Brain pericyte (primary cell): ENCODE data around the gene GRHL3.

ENCODE experiments used
- DNase-seq: peaks from one replicate; pipeline ENCODE4 v3.0.0-alpha.2; 2012; ENCODE audit warnings: low read depth, low spot score

The GRHL3 gene

GRCh38 chr1:24373044-24373443 lies 53.9 kb downstream of the GRHL3 start:
- no peak for DNase-seq

GRCh38 chr1:24373710-24374109 lies 54.6 kb downstream of the GRHL3 start:
- no peak for DNase-seq

DNA sequence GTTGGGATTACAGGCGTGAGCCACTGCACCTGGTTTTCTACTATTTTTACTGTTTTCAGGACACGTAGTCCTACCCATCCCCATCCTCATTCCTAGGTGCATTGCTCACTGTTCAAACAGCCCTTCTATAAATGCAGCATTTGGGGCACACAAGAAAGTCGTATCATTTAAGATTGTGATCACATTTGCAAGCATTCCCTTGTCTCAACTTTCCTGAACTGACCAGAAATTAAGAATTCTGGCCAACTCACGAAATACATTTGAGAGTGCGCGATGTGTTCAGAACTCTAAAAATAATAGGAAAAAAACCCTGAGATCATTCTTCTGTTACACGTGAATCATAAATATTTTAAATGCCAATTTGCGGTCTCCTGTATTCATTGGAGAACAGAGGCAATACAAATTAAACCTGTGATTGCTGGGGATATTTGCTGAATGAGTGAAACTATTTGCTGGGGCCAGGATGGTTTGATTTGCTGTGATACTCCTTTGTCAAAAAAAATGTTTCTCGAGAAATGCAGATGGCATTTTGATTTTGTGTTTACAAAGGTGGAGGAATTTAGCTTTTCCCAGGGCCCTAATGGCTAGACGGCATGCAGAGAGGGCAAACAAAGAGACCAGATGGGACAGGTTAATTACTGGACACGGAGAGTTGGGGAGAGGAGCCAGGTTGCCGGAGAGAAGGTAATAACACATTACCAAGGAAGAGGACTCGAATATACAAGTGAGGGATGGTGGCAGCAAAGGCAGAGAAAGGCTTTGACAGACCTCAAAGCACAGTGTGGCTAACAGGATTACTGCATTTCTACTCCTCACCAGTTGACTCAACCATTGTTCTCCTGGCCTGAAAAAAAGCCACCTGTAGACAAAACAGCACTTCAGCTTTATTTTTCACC lies 56.0 kb downstream of the GRHL3 start:
- DNase-seq = no peak

GRCh38 chr1:24379733-24380315 lies 60.7 kb downstream of the GRHL3 start:
- no peak for DNase-seq

GRCh38 chr1:24380508-24380907 lies 61.4 kb downstream of the GRHL3 start:
- no peak for DNase-seq

DNA sequence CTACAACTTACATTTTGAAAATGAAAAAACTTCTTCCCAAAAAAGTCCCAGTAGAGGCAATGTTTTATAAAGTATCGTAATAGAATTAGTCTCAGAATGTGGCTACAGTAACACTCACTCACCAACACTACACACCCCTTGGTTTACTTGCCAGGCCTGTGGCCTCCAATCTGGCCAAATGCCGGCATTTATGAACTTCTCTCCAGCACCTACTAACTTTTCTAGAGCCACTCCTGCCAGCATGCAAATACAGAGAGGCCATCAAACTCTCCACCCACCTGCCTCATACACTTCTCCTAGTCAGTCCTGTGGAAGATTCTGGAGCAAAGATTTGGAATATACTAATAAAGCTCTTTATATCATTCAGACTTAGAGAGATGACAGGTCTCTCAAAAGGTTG lies 62.1 kb downstream of the GRHL3 start:
- no peak for DNase-seq

DNA sequence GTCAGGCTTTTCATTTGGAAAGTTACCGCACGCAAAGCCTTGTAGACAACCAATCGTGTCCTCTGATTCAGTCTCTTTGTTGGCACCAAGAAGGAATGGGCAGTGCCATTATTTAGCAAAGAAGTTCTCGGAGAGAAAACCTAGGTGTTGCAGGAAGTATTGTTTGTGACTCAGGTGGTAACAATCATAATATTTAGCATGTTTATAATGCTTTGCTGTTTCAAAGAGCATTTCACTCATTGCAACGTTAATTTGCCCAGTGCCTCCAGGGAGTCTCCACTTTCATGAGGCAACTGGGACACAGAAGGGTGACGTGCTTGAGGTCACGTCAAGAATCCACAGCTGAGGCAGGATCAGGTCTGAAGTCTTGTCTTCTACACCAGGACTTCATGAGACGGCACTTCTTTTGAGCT lies 63.0 kb downstream of the GRHL3 start:
- DNase-seq = no peak

- no peak for DNase-seq
Observed at GRCh38 chr1:24383381-24383940, 64.3 kb downstream of the GRHL3 start.

DNA sequence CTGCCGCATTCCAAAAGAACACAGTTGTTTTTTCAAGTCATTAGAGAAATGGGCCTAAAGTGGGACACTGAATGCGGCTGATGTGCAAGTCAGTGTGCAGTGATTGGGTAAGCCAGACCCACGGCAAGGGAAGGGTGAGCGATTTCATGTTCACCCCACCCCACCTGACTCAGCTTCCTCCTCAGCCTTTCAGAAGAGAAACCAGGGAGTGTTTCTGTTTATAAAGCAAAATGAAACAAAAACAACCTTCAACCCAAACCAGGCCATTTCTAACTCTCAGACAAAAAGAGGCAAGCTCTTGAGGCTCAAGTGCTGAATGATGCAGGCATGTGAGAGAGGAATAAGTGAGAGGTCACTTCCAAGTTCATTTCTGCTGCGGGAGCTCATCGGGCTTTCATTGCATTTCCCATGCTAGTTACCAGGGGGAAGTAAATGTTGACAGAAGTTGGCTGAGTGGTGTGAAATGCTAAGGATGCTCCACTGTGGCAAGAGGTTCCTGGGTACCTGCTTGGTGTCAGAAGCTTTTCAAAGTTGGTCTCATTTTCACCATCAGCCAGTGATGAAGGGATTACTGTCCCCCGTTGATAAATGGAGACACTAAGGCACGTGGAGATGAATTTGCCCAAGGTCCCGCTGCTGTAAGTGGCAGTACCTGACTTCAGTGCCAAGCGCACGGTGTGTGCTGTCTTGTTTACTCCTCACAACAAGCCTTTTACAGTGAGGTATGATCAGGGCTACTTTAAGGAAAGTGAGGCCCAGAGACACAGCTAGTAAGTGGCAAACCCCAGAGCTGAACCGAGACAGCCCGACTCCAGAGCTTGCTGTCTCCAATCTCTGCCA lies 65.3 kb downstream of the GRHL3 start:
- no peak for DNase-seq

DNA sequence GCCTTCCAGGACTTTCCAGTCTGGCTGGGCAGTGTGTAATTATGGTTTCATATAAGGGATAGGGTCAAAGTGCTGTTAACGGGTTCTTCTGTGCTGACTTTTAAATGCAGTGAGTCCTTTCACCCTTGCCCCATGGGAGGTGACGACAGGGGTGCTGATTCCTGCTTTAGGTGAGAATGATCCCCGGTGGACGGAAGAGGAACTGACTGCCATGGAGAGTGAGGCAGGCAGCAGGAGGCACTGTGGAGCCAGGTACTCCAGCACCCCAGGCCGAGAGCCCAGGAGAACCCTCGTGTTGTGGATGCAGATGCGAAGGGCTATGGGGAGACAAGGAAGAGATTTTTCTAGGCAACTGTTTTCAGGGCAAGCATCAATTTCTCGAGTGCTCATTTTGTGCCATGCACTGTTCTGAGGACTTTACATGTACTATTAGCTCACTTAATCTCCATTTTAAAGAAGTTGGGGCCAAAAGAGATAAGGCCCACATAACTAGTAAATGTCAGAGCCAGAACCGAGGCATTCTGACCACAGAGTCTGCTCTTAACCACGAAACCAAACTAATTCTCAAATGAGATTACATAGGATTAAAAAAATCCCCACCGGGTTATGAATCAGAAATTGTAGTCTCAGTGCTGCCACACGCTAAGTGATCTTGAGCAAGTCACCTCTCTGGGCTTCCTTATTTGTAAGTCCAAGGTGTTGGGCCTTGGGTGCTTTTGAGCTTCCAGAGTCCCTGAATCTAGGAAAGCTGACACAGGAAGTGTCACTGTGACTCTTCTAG lies 66.2 kb downstream of the GRHL3 start:
- no peak for DNase-seq

DNA sequence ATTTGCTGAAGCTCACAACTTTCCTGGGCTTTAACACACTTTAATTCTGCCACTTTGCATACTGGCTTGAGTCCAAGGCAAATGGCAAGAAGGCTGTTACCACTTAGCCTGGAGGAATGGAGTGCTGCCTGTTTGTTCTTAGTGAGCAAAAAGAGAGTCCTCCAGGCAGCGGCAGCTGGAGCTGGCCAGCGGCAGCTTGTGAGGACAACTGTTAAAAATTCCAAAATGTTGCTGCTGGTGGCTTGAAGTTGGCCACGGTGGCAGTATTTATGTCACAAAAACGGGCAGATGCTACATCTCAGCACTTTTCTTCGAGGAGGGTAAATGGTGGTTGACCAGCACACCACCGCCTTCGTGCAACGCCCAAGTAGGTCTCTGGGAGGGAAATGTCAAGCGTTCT lies 67.1 kb downstream of the GRHL3 start:
- no peak for DNase-seq

DNA sequence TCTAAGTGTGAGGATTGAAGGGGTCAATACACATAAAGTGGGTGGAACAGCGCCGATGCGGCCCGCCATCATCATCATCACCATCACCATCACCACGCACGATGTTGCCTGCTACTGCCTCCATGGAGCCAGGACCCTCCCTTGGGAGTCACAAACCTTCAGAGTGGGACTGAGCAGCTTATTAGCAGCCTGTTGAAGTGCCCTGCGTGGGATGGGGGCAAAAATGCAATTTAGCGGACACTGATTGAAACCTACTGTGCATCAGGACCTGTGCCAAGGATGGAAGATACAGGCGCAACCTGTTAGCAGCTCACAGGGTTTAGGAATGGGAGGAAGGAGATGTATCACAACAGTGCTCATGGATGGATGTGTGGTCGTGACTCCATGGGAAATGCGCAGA lies 67.8 kb downstream of the GRHL3 start:
- no peak for DNase-seq

GRCh38 chr1:24387636-24388175 lies 68.5 kb downstream of the GRHL3 start:
- DNase-seq = no peak

- DNase-seq = no peak
Observed at GRCh38 chr1:24388331-24388885, 69.3 kb downstream of the GRHL3 start.

GRCh38 chr1:24389231-24389678 lies 70.1 kb downstream of the GRHL3 start:
- no peak for DNase-seq

DNA sequence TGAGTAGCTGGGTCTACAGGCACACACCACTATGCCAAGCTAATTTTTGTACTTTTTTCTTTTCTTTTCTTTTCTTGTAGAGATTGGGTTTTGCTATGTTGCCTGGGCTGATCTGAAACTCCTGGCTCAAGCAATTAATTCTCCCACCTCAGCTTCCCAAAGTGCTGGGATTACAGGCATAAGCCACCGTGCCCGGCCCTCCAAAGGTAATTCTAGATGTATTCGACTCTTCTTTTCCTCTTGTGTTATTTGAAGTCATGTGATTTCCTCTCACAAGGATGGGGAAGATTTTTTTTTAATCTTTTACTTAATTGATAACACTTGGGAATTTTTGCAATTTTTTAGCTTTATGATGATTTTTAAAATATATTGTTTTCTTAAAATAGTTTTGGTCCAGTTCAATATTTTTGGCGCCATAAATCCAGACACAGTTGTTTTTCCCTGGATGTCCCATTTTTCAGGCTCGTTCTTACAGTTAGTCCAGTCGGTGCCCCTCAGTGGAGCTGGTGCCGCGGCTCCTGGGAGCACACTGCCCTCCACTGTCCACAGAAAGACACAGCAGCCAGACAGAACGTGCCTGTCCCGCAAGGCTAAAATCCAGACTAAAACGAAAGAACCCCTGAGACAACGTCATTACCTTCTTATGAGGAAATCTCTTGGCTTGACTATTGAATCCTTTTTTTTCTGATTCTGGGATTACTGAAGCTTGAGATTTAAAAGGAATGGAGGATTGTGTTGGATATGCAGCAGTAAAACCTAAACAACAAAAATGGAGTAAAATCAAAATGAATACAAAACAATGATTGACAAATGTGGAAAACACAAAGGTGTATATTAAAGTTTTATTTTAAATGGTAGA lies 72.0 kb downstream of the GRHL3 start:
- DNase-seq = peak; percentile 62

DNA sequence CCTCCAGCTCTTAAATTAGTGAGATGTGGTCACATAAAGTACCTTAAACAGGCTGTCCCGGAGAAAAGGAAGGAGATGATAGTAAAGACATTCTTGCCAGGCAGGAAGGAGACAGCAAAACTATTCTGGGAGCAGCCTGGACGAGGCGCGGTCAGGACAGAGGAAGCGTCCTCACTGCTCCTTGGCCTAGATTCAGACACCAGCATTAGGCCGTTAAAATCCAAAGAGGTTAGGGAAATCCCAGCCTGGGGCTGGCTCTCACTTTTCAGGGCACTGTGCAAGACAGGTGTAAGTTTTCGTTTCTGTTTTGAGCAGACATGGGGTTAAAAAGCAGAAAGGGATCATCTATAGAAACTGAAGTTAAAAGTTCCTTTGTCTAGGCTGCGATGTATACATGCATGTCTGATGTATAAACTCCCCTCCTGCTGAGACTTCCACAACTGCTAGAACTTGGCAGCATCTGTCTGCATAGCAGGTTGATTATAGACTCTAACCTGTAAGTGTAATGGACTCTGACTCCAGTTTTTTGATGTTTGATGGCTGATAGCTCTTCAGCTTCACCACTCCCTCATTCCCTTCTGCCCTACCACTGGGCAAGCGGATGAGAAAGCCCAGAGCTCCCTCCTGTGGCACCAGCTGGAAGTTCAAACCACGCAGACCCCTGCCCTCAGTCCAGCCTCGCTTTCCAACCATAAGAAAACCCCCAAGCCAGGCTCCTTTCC lies 72.9 kb downstream of the GRHL3 start:
- DNase-seq = no peak

- DNase-seq = no peak
Observed at GRCh38 chr1:24392604-24392946, 73.4 kb downstream of the GRHL3 start.
